A549 (cell line): ENCODE results near the gene SERPINB12. TPM values are rescaled to one million over a fixed set of nuclear protein-coding genes. Genes with fewer than 3 reads are reported as not detected.

ENCODE experiments used
- ATAC-seq, 2 experiments: fragments of 200-7000 bp in 1 of 2; fragments of >200 bp in 1 of 2; cut with Nextera tagmentation in 1 of 2; cut with Tn5 transposase in 1 of 2; 3 replicates each; pipeline versions ENCODE4 v1.8.0 to v1.9.1; 2018 to 2020; ENCODE audit warnings: mild to moderate bottlenecking in 1 of 2, moderate library complexity in 1 of 2
- CTCF ChIA-PET: fragments of 300-600 bp; sonication (Branson Sonifier 250); formaldehyde crosslinking; extraction: SDS; loops from one replicate; lab custom pipeline; 2021; ENCODE audit warnings: antibody characterized with exemption, inconsistent platforms; lab: Yijun Ruan, JAX
- POLR2A ChIA-PET: fragments of 350-600 bp; formaldehyde crosslinking; extraction: SDS; loops from one replicate; lab custom pipeline; 2021; ENCODE audit warnings: antibody characterized with exemption, inconsistent platforms; lab: Yijun Ruan, JAX
- DNase-seq, 2 experiments: peaks; one replicate each; pipeline versions ENCODE4 v3.0.0 to v3.0.0-alpha.2; 2011 to 2016; ENCODE audit warnings: low read depth in 1 of 2, low spot score in 1 of 2
- FAIRE-seq: peaks from 2 replicates; lab custom pipeline; 2011; peaks lifted over from hg19 to GRCh38; lab: Jason Lieb, UNC
- H3K27ac ChIP-seq, 2 experiments: fragments of >200 bp; sonication (Bioruptor Twin); formaldehyde crosslinking; 3 replicates each; pipeline ENCODE4 v1.5.1; 2016 to 2017
- H3K4me1 ChIP-seq: fragments of >200 bp; sonication (Bioruptor Twin); formaldehyde crosslinking; 3 replicates; pipeline ENCODE4 v1.6.1; 2016
- H3K4me2 ChIP-seq: fragments of >200 bp; sonication (Bioruptor Twin); formaldehyde crosslinking; 3 replicates; pipeline ENCODE4 v1.6.1; 2016
- H3K4me3 ChIP-seq: fragments of >200 bp; sonication (Bioruptor Twin); formaldehyde crosslinking; 3 replicates; pipeline ENCODE4 v1.5.1; 2016
- H3K9me3 ChIP-seq: fragments of >200 bp; sonication (Bioruptor Twin); formaldehyde crosslinking; 3 replicates; pipeline ENCODE4 v1.6.1; 2016
- EHF ChIP-seq: fragments of 250-450 bp; sonication (Bioruptor Pico); IDR thresholded peaks from 2 replicates; pipeline ENCODE4 v1.5.0; 2020; ENCODE audit warnings: mild to moderate bottlenecking
- EHMT2 ChIP-seq: fragments of 200-600 bp; sonication (generic); IDR thresholded peaks from 2 replicates; pipeline ENCODE4 v1.6.1; 2016; ENCODE audit warnings: antibody characterized with exemption, low read depth, mild to moderate bottlenecking, moderate library complexity
- FOSB ChIP-seq: fragments of 250-450 bp; sonication (Bioruptor Pico); IDR thresholded peaks from 2 replicates; pipeline ENCODE4 v1.5.0; 2020; ENCODE audit warnings: mild to moderate bottlenecking, moderate library complexity
- FOSL2 ChIP-seq, 2 experiments: fragments of 450-650 bp in 1 of 2; fragments of >200 bp in 1 of 2; sonication (Bioruptor Twin) in 1 of 2; formaldehyde crosslinking; IDR thresholded peaks; 2 replicates each; pipeline versions ENCODE4 v1.5.0 to v1.6.1; 2016 to 2020; ENCODE audit warnings: mild to moderate bottlenecking in 1 of 2, moderate library complexity in 1 of 2
- FOXS1 ChIP-seq: fragments of 250-450 bp; sonication (Bioruptor Pico); IDR thresholded peaks from 2 replicates; pipeline ENCODE4 v1.5.0; 2020; ENCODE audit warnings: mild to moderate bottlenecking, moderate library complexity
- GATA3 ChIP-seq: IDR thresholded peaks from 2 replicates; pipeline ENCODE4 v1.6.1; 2012; ENCODE audit warnings: borderline replicate concordance
- HEYL ChIP-seq: fragments of 250-450 bp; sonication (Bioruptor Pico); IDR thresholded peaks from 2 replicates; pipeline ENCODE4 v1.8.0; 2021; ENCODE audit warnings: mild to moderate bottlenecking, moderate library complexity
- JUN ChIP-seq, 2 experiments: fragments of >200 bp; sonication (Bioruptor Twin); formaldehyde crosslinking; IDR thresholded peaks; 2 replicates in 1 of 2; 3 replicates in 1 of 2; pipeline ENCODE4 v1.6.1; 2016 to 2017
- KDM5A ChIP-seq: fragments of 200-600 bp; sonication (generic); IDR thresholded peaks from 2 replicates; pipeline ENCODE4 v1.6.1; 2016; ENCODE audit warnings: antibody characterized with exemption, mild to moderate bottlenecking
- MAZ ChIP-seq: fragments of 150-350 bp; IDR thresholded peaks from 2 replicates; pipeline ENCODE4 v1.6.1; 2014; ENCODE audit warnings: antibody characterized with exemption, low read depth, low read length, borderline replicate concordance
- NR3C1 ChIP-seq: fragments of >200 bp; sonication (Bioruptor Twin); formaldehyde crosslinking; IDR thresholded peaks from 3 replicates; pipeline ENCODE4 v1.6.1; 2017
- POLR2A ChIP-seq: IDR thresholded peaks from 2 replicates; pipeline ENCODE4 v1.6.1; 2012; ENCODE audit warnings: mild to moderate bottlenecking, low read length
- RAD21 ChIP-seq, 2 experiments: fragments of >200 bp in 1 of 2; sonication (Bioruptor Twin) in 1 of 2; formaldehyde crosslinking in 1 of 2; IDR thresholded peaks in 1 of 2; conservative IDR thresholded peaks in 1 of 2; 2 replicates in 1 of 2; 3 replicates in 1 of 2; pipeline ENCODE4 v1.6.1; 2012 to 2018; ENCODE audit warnings: inconsistent platforms in 1 of 2
- RCOR1 ChIP-seq: fragments of 150-350 bp; IDR thresholded peaks from 2 replicates; pipeline ENCODE4 v1.6.1; 2014; ENCODE audit warnings: antibody characterized with exemption, low read length, low read depth
- ZC3H11A ChIP-seq: fragments of 450-650 bp; IDR thresholded peaks from 2 replicates; pipeline ENCODE4 v1.6.1; 2014; ENCODE audit warnings: antibody characterized with exemption, mild to moderate bottlenecking
- ZSCAN20 ChIP-seq: fragments of 250-450 bp; sonication (Bioruptor Pico); IDR thresholded peaks from 2 replicates; pipeline ENCODE4 v1.8.0; 2022; ENCODE audit warnings: mild to moderate bottlenecking, moderate library complexity
- WGBS: methylation state at CpG from one replicate; pipeline ENCODE4 v1.1.6; 2017; ENCODE audit errors: missing lambda C conversion rate; 5-methylcytosine and 5-hydroxymethylcytosine counted together
- polyA plus RNA-seq, 4 experiments: library from polyadenylated mRNA; depleted of rRNA in 3 of 4; stranded (reverse); fragments of >200 nt; fragmentation: RNase III in 1 of 4; extraction: RNeasy Plus Mini Kit Qiagen cat#74134 plus additional on column Dnase treatment in 1 of 4; gene quantifications; 2 replicates in 3 of 4; 3 replicates in 1 of 4; pipeline ENCODE4 v1.2.3, GENCODE V29; 2011 to 2017
- TF ChIP-seq, protein P1 (sequence below): fragments of >200 bp; sonication (Bioruptor Twin); formaldehyde crosslinking; IDR thresholded peaks from 3 replicates; pipeline ENCODE4 v1.6.1; 2016
- TF ChIP-seq, protein P2 (sequence below): fragments of >200 bp; sonication (Bioruptor Twin); formaldehyde crosslinking; IDR thresholded peaks from 3 replicates; pipeline ENCODE4 v1.5.1; 2016
- TF ChIP-seq, protein P3 (sequence below): IDR thresholded peaks from 2 replicates; pipeline ENCODE4 v1.6.1; 2012

The SERPINB12 gene
- polyA plus RNA-seq, 2 of the 4 experiments (the other 2 are of a cell fraction): not detected

DNA sequence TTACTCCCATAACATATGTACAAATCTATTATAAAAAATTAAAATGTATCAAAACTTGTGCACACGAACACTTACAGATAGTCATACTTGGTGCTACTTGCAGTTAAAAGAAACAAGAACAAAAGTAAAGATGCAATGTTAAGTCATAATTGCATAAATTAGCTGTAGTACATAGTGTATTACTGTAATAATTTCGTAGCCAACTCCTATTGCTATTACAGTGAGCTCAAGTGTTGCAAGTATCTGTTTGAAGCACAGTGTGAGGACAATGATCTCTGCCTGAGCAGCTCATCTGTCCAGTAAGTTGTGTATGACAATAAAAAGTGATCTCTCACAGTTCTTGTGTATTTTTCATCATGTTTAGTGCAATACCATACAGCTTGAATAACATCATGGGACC, 37.4 kb downstream of the SERPINB12 start:
- WGBS: 19% methylated on average over 2 of the region's 2 CpGs
- DNase-seq (no peak), ATAC-seq (no peak), FAIRE-seq (no peak)
- no peak overlapping the region for H3K4me3 ChIP-seq
- no peaks in the 10 kb centered on the region for H3K9me3 ChIP-seq
- no peak overlapping the region for H3K27ac ChIP-seq
- no peak overlapping the region for H3K4me2 ChIP-seq
- TF ChIP-seq GATA3 (no peak), EHMT2 (no peak), EHF (CRISPR knock-in tag) (no peak), FOSB (CRISPR knock-in tag) (no peak)
- ChIA-PET CTCF (interaction anchor here (1.8 to 4.8 kb wide), 3 partner anchors 14 to 61 kb away, joined by 4 to 31 read pairs (median 21); no protein-coding TSS in a partner anchor), POLR2A (no interaction called here)
- no peaks in the 10 kb centered on the region for H3K4me1 ChIP-seq

DNA sequence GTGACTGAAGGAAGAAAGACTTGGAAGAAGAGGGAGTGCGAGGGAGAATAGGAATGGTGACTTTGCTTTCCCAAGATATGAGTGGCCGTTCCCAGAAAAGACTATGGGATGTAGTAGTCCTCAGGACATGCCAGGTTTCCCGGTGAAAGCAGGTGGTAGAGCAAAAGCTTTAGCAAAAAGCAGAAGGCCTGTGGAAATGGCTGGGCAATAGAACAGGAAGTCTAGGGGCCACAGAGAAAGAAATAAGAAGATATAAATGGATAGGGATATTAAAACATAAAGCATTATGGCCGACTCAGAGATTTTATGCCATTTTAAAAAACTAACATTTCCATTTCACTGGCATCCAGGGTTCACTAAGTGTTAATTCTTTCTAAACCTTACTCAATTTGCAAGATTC, 43.8 kb downstream of the SERPINB12 start:
- ChIA-PET POLR2A (no interaction called here), CTCF (no interaction called here)
- TF ChIP-seq JUN (IDR thresholded peaks at IDR 0.05) (no peak), ZC3H11A (no peak), NR3C1 (no peak), RCOR1 (no peak), ZSCAN20 (CRISPR knock-in tag) (no peak), FOSB (CRISPR knock-in tag) (no peak), FOXS1 (CRISPR knock-in tag) (no peak), HEYL (CRISPR knock-in tag) (no peak), GATA3 (no peak), RAD21 (conservative IDR thresholded peaks at IDR 0.05 in 1 of 2, IDR thresholded peaks at IDR 0.05 in 1 of 2) (no peak), POLR2A (no peak), KDM5A (no peak), MAZ (no peak), FOSL2 (IDR thresholded peaks at IDR 0.05) (no peak), FOSL2 (CRISPR knock-in tag; IDR thresholded peaks at IDR 0.05) (no peak)
- TF ChIP-seq, protein P1, sequence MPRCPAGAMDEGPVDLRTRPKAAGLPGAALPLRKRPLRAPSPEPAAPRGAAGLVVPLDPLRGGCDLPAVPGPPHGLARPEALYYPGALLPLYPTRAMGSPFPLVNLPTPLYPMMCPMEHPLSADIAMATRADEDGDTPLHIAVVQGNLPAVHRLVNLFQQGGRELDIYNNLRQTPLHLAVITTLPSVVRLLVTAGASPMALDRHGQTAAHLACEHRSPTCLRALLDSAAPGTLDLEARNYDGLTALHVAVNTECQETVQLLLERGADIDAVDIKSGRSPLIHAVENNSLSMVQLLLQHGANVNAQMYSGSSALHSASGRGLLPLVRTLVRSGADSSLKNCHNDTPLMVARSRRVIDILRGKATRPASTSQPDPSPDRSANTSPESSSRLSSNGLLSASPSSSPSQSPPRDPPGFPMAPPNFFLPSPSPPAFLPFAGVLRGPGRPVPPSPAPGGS: no peak
- TF ChIP-seq, protein P2, sequence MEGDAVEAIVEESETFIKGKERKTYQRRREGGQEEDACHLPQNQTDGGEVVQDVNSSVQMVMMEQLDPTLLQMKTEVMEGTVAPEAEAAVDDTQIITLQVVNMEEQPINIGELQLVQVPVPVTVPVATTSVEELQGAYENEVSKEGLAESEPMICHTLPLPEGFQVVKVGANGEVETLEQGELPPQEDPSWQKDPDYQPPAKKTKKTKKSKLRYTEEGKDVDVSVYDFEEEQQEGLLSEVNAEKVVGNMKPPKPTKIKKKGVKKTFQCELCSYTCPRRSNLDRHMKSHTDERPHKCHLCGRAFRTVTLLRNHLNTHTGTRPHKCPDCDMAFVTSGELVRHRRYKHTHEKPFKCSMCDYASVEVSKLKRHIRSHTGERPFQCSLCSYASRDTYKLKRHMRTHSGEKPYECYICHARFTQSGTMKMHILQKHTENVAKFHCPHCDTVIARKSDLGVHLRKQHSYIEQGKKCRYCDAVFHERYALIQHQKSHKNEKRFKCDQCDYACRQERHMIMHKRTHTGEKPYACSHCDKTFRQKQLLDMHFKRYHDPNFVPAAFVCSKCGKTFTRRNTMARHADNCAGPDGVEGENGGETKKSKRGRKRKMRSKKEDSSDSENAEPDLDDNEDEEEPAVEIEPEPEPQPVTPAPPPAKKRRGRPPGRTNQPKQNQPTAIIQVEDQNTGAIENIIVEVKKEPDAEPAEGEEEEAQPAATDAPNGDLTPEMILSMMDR: no peak
- TF ChIP-seq, protein P3, sequence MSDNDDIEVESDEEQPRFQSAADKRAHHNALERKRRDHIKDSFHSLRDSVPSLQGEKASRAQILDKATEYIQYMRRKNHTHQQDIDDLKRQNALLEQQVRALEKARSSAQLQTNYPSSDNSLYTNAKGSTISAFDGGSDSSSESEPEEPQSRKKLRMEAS: no peak
- no peak for DNase-seq
- no peak overlapping the region for H3K4me2 ChIP-seq
- H3K4me3 ChIP-seq: no peak overlapping the region
- WGBS: 43% methylated on average over 4 of the region's 4 CpGs
- no peak overlapping the region for H3K27ac ChIP-seq
- no peak for ATAC-seq
- H3K9me3 ChIP-seq: no peaks in the 10 kb centered on the region
- no peaks in the 10 kb centered on the region for H3K4me1 ChIP-seq
- FAIRE-seq: no peak

DNA sequence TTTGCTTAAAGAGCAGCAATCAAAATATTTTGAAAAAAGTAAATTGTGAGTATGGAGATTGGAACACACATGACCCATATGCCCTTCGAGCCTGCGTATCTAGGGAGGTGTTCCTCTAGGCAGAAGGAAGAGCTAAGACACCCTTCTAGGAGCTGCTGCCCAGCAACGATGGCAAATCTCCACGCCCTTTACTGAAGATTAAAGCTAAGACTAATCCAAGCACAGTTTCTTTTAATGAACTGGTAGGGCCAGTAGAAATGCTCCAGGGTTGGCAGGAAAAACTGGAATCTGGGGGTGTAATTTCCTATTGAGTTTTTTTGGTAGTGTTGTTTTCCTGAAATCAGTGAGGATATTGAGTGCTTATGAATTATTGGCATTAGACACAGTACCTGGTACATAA, 44.3 kb downstream of the SERPINB12 start:
- no peak for DNase-seq
- Histone ChIP-seq H3K4me1 (no peaks in the 10 kb centered on the region), H3K27ac (no peak overlapping the region), H3K4me2 (no peak overlapping the region), H3K4me3 (no peak overlapping the region), H3K9me3 (no peaks in the 10 kb centered on the region)
- ChIA-PET POLR2A (no interaction called here), CTCF (interaction anchor here (1.0 kb wide), 1 partner anchor 69 kb away, joined by 4 read pairs; no protein-coding TSS in a partner anchor)
- no peak for FAIRE-seq
- no peak for ATAC-seq
- TF ChIP-seq, protein P3: no peak
- TF ChIP-seq EHMT2: no peak
- WGBS: 49% methylated on average over 4 of the region's 4 CpGs
